Testis (tissue), 2 donors: Measurements from ENCODE around the gene GPANK1.

ENCODE experiments used
- POLR2A ChIP-seq: fragments of 450-650 bp; IDR thresholded peaks from one replicate; pipeline ENCODE4 v1.6.1; 2017; ENCODE audit warnings: antibody characterized with exemption, mild to moderate bottlenecking, moderate library complexity
- TF ChIP-seq, protein P1 (sequence below), 3 experiments: fragments of 450-650 bp in 2 of 3; fragments of 200-600 bp in 1 of 3; sonication (generic) in 1 of 3; IDR thresholded peaks; one replicate each; pipeline ENCODE4 v1.5.1; 2016 to 2019; ENCODE audit warnings: antibody characterized with exemption in 3 of 3, mild to moderate bottlenecking in 2 of 3, moderate library complexity in 1 of 3

DNA sequence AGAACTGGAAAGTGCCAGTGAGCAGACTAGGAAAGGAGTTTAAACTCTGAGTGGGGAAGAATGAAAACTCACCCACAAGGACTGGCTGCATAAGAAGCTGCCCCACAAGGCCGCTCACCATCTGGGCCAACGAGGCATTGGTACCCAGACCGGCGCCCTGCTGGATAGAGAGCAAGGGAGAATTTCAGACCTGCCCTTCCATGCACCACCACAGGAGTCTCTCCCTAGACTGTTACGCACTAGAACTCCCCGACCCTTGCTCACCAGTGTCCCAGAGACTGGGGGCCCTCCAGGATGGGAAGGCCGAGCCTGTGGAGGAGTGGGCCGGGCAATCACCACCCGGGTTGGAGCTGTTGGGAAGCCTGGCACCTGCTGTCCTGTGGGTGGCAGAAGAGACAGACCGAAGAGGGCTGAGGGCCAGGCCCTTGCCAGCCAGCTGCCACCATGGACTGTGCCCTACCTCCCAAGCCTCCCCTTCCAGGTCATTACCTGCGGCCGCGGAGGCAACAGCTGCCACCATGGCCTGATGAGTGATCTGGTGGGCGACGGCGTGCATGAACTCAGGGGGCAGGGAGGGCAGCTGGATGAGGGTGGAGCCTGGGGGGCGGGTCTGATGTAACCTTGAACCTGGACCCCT lies 20.9 kb downstream of the GPANK1 start:
- TF ChIP-seq, protein P1, sequence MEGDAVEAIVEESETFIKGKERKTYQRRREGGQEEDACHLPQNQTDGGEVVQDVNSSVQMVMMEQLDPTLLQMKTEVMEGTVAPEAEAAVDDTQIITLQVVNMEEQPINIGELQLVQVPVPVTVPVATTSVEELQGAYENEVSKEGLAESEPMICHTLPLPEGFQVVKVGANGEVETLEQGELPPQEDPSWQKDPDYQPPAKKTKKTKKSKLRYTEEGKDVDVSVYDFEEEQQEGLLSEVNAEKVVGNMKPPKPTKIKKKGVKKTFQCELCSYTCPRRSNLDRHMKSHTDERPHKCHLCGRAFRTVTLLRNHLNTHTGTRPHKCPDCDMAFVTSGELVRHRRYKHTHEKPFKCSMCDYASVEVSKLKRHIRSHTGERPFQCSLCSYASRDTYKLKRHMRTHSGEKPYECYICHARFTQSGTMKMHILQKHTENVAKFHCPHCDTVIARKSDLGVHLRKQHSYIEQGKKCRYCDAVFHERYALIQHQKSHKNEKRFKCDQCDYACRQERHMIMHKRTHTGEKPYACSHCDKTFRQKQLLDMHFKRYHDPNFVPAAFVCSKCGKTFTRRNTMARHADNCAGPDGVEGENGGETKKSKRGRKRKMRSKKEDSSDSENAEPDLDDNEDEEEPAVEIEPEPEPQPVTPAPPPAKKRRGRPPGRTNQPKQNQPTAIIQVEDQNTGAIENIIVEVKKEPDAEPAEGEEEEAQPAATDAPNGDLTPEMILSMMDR (IDR thresholded peaks at IDR 0.05), result no peak
- TF ChIP-seq POLR2A, result no peak
